NB4 (cell line): ENCODE results near the gene PPM1L.

Experiments
- DNase-seq: peaks from one replicate; pipeline ENCODE4 v3.0.0; 2010; ENCODE audit warnings: low read depth
- H3K4me3 ChIP-seq: one replicate; pipeline ENCODE4 v1.5.1; 2011; ENCODE audit warnings: mild to moderate bottlenecking, low read depth, low read length, moderate library complexity
- MYC ChIP-seq: IDR thresholded peaks from 2 replicates; pipeline ENCODE4 v1.6.1; 2011; ENCODE audit warnings: low read depth, low read length
- POLR2A ChIP-seq: IDR thresholded peaks from 2 replicates; pipeline ENCODE4 v1.6.1; 2011; ENCODE audit warnings: mild to moderate bottlenecking; ENCODE audit not compliant: insufficient read length; ENCODE audit errors: extremely low read depth
- TF ChIP-seq, protein P1 (sequence below): IDR thresholded peaks from one replicate; pipeline ENCODE4 v1.5.1; 2012; ENCODE audit warnings: low read depth, low read length
- TF ChIP-seq, protein P2 (sequence below): IDR thresholded peaks from 2 replicates; pipeline ENCODE4 v1.6.1; 2011; ENCODE audit warnings: low read depth, low read length

PPM1L gene

DNA sequence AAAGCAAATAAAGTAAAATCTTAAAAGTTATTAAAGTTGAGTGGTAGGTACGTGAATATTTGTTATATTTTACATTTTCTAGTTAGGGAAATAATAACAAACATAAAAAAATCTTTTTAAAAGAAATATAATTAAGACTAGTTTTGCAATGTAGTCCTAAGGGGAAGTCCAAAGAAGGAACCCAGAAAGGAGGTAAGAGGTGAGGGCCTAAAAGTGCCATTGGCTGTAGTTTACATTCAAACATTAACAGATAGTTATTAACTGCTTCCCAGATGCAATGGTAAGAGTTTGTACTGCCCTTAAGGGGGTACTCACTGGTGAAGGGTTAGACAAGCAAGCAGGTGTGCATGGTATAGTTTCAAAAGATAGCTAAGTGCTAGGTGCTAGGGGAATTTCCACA lies 269.9 kb downstream of the PPM1L start:
- H3K4me3 ChIP-seq = no peak overlapping the region
- DNase-seq = no peak
- TF ChIP-seq, protein P1, sequence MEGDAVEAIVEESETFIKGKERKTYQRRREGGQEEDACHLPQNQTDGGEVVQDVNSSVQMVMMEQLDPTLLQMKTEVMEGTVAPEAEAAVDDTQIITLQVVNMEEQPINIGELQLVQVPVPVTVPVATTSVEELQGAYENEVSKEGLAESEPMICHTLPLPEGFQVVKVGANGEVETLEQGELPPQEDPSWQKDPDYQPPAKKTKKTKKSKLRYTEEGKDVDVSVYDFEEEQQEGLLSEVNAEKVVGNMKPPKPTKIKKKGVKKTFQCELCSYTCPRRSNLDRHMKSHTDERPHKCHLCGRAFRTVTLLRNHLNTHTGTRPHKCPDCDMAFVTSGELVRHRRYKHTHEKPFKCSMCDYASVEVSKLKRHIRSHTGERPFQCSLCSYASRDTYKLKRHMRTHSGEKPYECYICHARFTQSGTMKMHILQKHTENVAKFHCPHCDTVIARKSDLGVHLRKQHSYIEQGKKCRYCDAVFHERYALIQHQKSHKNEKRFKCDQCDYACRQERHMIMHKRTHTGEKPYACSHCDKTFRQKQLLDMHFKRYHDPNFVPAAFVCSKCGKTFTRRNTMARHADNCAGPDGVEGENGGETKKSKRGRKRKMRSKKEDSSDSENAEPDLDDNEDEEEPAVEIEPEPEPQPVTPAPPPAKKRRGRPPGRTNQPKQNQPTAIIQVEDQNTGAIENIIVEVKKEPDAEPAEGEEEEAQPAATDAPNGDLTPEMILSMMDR = no peak
- TF ChIP-seq, protein P2, sequence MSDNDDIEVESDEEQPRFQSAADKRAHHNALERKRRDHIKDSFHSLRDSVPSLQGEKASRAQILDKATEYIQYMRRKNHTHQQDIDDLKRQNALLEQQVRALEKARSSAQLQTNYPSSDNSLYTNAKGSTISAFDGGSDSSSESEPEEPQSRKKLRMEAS = no peak
- TF ChIP-seq MYC = no peak
- TF ChIP-seq POLR2A = no peak

DNA sequence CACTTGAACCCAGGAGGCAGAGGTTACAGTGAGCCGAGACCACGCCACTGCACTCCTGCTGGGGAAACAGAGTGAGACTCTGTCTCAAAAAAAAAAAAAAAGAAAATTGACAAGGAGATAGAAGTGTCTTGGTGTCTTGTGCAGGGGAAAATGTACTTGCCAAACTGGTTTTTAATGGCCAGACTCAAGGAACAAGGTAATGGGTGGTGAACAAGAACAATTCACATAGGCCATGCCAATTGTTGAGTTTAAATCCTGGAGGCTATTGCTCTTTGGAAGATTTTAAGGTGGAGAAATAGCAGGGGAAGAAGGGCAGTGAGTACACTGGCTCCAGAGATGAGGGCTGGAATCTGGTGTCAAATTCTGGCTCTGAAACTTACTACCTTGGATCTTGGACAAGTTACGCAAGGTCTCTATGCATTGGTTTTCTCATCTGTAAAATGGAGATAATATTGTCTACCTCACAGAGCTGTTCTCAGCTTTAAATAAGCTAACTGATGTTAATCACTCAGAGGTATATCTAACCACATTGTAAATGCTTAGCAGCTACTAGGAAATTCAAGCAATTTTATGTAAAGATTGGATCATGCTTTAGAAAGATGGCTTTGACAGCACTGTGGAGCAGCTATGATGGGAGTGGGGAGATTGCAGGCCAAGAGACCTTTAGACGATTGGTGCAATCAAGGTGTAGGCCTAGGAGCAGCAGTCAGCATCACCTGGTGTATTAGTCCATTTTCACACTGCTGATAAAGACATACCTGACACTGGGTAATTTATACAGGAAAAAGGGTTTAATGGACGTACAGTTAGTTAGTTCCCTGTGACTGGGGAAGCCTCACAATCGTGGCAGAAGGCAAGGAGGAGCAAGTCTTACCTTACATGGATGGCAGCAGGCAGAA lies 270.8 kb downstream of the PPM1L start:
- TF ChIP-seq, protein P2 = no peak
- TF ChIP-seq, protein P1 = no peak
- no peak overlapping the region for H3K4me3 ChIP-seq
- DNase-seq = no peak

DNA sequence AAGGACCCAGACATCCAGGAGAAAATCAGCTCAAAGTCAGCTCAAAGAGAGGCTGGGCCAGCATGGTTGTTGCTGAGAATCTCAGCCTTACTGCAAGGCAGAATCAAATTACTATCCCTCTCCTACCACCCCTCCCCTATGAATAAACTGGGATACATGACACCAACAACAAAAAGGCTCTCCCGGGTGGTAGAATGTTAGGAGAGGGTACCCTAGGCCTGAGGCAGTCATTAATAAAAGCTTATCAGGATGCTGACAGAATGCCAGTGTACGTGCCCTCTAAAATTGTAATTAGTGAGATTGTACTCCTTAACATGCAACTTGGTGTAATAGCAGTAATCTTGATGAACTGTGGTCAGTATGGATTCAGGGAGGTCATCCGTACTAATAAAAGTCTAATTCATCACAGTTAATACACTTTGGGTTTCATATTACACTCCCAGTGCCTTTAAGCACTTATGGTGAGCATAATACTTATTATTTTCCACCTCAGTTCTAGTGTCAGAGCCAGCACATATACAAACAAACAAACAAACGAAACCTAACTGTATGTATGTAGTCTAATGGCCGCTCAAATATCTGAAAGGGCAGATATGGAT lies 272.6 kb downstream of the PPM1L start:
- DNase-seq = no peak
- no peak overlapping the region for H3K4me3 ChIP-seq
- TF ChIP-seq, protein P1 = no peak
- TF ChIP-seq, protein P2 = no peak
- TF ChIP-seq POLR2A (no peak), MYC (no peak)

DNA sequence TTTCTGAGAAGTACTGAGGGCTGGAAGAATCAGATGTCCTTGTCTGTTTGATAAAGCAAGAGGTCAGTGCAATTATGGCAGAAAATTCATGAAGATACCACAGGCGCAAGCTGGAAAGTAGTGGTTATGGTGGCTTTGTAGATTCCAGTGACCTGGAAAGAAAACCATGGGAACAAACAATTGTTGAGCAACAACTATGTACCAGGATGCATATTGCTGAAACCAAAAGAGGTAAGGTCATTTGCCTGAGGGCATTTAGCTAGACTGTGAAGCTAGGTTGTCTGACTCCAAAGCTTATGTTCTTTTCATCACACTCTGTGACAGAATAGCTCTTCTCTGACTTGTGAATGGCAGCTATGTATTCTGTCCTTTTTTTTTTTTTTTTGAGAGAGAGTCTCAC lies 275.1 kb downstream of the PPM1L start:
- TF ChIP-seq, protein P2 = no peak
- TF ChIP-seq, protein P1 = no peak
- no peak for TF ChIP-seq MYC
- TF ChIP-seq POLR2A = no peak
- H3K4me3 ChIP-seq = no peak overlapping the region
- no peak for DNase-seq

DNA sequence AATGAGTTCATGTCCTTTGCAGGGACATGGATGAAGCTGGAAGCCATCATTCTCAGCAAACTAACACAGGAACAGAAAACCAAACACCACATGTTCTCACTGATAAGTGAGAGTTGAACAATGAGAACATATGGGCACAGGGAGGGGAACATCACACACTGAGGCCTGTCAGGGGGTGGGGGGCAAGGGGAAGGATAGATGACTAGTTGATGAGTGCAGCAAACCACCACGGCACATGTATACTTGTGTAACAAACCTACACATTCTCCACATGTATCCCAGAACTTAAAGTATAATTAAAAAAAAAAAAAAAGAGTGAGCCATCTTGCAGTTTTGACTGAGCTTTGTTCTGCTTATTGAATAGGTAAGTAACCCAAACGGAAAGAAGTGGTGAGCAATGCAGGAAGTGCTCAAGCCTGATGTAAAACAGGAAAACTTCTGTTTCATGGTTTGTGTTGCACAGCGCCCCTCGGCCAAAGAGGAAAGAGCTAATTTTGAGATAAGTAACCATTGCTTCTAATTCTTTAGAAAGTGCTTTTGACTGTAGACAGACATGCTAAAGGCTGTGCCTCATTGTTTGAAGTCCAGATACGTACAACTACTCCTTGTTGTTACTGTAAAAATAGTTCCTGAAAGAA lies 279.0 kb downstream of the PPM1L start:
- peak overlapping the region; percentile 23 for H3K4me3 ChIP-seq
- TF ChIP-seq, protein P1 = peak; percentile 6
- peak; percentile 71 for DNase-seq
